PC-3 (cell line): ENCODE data around the gene DUSP19. TPM values are rescaled to one million over a fixed set of nuclear protein-coding genes. Genes with fewer than 3 reads are reported as not detected.

ENCODE experiments used
- ATAC-seq: fragments of 200-7000 bp; cut with Tn5 transposase; 2 replicates; pipeline ENCODE4 v1.9.1; 2020; ENCODE audit warnings: mild to moderate bottlenecking, moderate library complexity
- BruUV-seq: library from RNA; stranded (reverse); fragments of 400-500 nt; replicated peaks from 2 replicates; lab custom pipeline; 2021; lab: Mats Ljungman, UMichigan
- CTCF ChIA-PET: fragments of 300-600 bp; sonication (Branson Sonifier 250); formaldehyde crosslinking; loops from one replicate; lab custom pipeline; 2022; ENCODE audit warnings: antibody characterized with exemption; lab: Charles Lee
- POLR2A ChIA-PET: fragments of 300-600 bp; sonication (Branson Sonifier 250); formaldehyde crosslinking; loops from one replicate; lab custom pipeline; 2022; ENCODE audit warnings: antibody characterized with exemption; ENCODE audit not compliant: unreplicated experiment; lab: Charles Lee
- DNase-seq: peaks from one replicate; pipeline ENCODE4 v3.0.0-alpha.2; 2015
- H2AFZ ChIP-seq: fragments of 300-600 bp; sonication (generic); 2 replicates; pipeline ENCODE4 v1.6.0; 2016; ENCODE audit warnings: antibody characterized with exemption, low read length
- H3F3A ChIP-seq: fragments of 300-600 bp; sonication (generic); one replicate; pipeline ENCODE4 v1.6.0; 2017; ENCODE audit warnings: antibody characterized with exemption, low read length, control low read depth, mild to moderate bottlenecking; ENCODE audit not compliant: unreplicated experiment
- H3K27ac ChIP-seq: fragments of 300-600 bp; sonication (generic); 2 replicates; pipeline ENCODE4 v1.5.1; 2016; ENCODE audit warnings: mild to moderate bottlenecking, low read length
- H3K27me3 ChIP-seq: fragments of 300-600 bp; sonication (generic); 2 replicates; pipeline ENCODE4 v1.6.1; 2016; ENCODE audit warnings: low read length, mixed read lengths
- H3K36me3 ChIP-seq: fragments of 300-600 bp; sonication (generic); 2 replicates; pipeline ENCODE4 v1.6.1; 2016; ENCODE audit warnings: low read depth, mixed run types, low read length, mixed read lengths
- H3K4me1 ChIP-seq: fragments of 300-600 bp; sonication (generic); 2 replicates; pipeline ENCODE4 v1.5.1; 2016; ENCODE audit warnings: low read length; ENCODE audit not compliant: insufficient read depth
- H3K4me2 ChIP-seq: fragments of 300-600 bp; sonication (generic); 2 replicates; pipeline ENCODE4 v1.6.0; 2016; ENCODE audit warnings: low read length
- H3K4me3 ChIP-seq: fragments of 300-600 bp; sonication (generic); 2 replicates; pipeline ENCODE4 v1.5.1; 2016; ENCODE audit warnings: mild to moderate bottlenecking, low read length, mixed read lengths
- H3K79me2 ChIP-seq: fragments of 300-600 bp; sonication (generic); 2 replicates; pipeline ENCODE4 v1.6.1; 2017; ENCODE audit warnings: low read length, mixed read lengths
- H3K9ac ChIP-seq: fragments of 300-600 bp; sonication (generic); 2 replicates; pipeline ENCODE4 v1.6.0; 2016; ENCODE audit warnings: mild to moderate bottlenecking, low read length
- H3K9me2 ChIP-seq: fragments of 300-600 bp; sonication (generic); replicated peaks from 2 replicates; pipeline ENCODE4 v1.6.1; 2016; ENCODE audit warnings: mixed run types, low read length, mixed read lengths
- H3K9me3 ChIP-seq: fragments of 300-600 bp; sonication (generic); 2 replicates; pipeline ENCODE4 v1.6.1; 2016; ENCODE audit warnings: low read length, mixed read lengths
- H4K20me1 ChIP-seq: fragments of 300-600 bp; sonication (generic); 2 replicates; pipeline ENCODE4 v1.6.1; 2016; ENCODE audit warnings: low read length, mixed read lengths
- EZH2 ChIP-seq: fragments of 300-600 bp; sonication (generic); IDR thresholded peaks from one replicate; pipeline ENCODE4 v1.6.1; 2017; ENCODE audit warnings: antibody characterized with exemption, mild to moderate bottlenecking, low read length; ENCODE audit not compliant: unreplicated experiment
- EZH2phosphoT487 ChIP-seq: fragments of 300-600 bp; sonication (generic); IDR thresholded peaks from 2 replicates; pipeline ENCODE4 v1.6.1; 2018; ENCODE audit warnings: mild to moderate bottlenecking, antibody characterized with exemption, low read length, borderline replicate concordance
- intact Hi-C: fragments of 100-400 bp; cut with micrococcal nuclease; formaldehyde crosslinking; loops from 2 replicates; pipeline ENCODE4 v1.9.0; 2023
- total RNA-seq: library from RNA; depleted of rRNA; stranded (reverse); fragments of >200 nt; gene quantifications from 2 replicates; pipeline ENCODE4 v1.2.3, GENCODE V29; 2014
- TF ChIP-seq, protein P1 (sequence below): fragments of 300-600 bp; sonication (generic); conservative IDR thresholded peaks from 2 replicates; pipeline ENCODE4 v1.5.1; 2017; ENCODE audit warnings: antibody characterized with exemption, low read depth, mild to moderate bottlenecking, low read length

Gene DUSP19
- total RNA-seq, 1 experiment from 2014 or later: 0.51 TPM

DNA sequence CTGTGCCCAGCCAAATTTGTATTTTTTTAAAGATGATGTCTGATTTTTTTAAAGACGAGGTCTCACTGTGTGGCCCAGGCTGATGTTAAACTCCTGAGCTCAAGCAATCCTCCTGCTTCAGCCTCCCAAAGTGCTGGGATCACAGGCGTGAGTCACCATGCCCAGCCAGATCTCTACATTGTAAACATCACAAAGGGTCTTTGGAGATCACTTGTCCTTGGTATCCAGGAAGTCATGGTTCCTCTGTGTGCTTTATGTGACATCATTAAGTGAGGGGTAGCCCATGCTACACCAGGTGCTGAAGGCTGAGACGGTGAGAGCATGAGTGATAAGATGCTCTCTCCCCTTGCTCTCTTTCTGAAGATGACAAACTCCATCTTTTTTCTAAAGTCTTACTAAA is 38.7 kb downstream of the DUSP19 start:
- Histone ChIP-seq H3K27me3 (no peaks in the 10 kb centered on the region), H3K4me2 (no peak overlapping the region), H3K9me2 (no peaks in the 10 kb centered on the region), H3K27ac (no peak overlapping the region), H3K9ac (no peak overlapping the region), H3F3A (no peaks in the 10 kb centered on the region), H3K4me1 (no peaks in the 10 kb centered on the region), H3K36me3 (no peaks in the 10 kb centered on the region), H3K9me3 (no peaks in the 10 kb centered on the region), H3K79me2 (no peaks in the 10 kb centered on the region), H2AFZ (no peak overlapping the region), H3K4me3 (no peak overlapping the region), H4K20me1 (no peaks in the 10 kb centered on the region)
- intact Hi-C loops: no loop called here
- ATAC-seq (no peak), DNase-seq (no peak)
- ChIA-PET POLR2A (no interaction called here), CTCF (no interaction called here)
- TF ChIP-seq EZH2 (no peak), EZH2phosphoT487 (no peak)
- TF ChIP-seq, protein P1, sequence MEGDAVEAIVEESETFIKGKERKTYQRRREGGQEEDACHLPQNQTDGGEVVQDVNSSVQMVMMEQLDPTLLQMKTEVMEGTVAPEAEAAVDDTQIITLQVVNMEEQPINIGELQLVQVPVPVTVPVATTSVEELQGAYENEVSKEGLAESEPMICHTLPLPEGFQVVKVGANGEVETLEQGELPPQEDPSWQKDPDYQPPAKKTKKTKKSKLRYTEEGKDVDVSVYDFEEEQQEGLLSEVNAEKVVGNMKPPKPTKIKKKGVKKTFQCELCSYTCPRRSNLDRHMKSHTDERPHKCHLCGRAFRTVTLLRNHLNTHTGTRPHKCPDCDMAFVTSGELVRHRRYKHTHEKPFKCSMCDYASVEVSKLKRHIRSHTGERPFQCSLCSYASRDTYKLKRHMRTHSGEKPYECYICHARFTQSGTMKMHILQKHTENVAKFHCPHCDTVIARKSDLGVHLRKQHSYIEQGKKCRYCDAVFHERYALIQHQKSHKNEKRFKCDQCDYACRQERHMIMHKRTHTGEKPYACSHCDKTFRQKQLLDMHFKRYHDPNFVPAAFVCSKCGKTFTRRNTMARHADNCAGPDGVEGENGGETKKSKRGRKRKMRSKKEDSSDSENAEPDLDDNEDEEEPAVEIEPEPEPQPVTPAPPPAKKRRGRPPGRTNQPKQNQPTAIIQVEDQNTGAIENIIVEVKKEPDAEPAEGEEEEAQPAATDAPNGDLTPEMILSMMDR: no peak
- no TSS peak for BruUV-seq

DNA sequence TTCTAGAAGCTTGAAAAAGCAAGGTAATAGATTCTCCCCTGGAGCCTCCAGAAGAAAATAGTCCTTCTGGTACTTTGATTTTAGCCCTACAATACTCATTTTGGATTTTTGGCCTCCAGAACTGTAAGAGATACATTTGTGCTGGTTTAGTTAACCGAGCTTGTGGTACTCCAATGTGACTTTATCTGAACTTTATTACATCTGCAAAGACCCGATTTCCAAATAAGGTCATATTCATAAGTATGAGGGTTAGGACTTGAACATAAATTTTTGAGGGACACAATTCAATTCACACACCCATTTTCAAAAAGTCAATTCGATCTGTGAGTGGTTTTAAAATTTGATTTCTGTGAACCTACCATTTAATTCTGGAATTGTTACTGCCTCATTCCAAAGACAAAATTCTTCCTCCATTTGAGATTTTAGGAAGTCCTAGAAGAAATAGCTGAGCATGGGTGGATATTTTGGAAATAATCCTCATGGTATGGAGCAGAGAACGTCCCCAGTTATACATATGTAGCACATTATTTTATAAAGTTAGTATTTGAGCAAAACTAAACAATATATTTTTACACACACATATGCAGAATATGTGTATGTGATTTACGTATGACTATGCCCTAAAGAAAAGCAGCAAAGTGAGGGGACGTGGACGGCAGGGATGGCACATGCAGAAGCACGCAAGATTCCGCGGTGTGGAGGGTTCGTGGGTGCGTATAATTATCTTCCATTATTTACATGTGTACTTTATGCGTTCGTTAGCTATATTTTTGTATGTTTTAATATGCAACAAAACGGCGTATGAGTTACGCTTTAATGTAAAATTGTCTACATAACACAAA is 44.8 kb downstream of the DUSP19 start:
- TF ChIP-seq EZH2phosphoT487 (no peak), EZH2 (no peak)
- TF ChIP-seq, protein P1: no peak
- peaks cover 2% of the 10 kb centered on the region; the same call in 1 of the 2 replicates for H3K36me3 ChIP-seq
- POLR2A ChIA-PET: no interaction called here
- H3K4me3 ChIP-seq: peak overlapping the region; percentile 85
- peak; percentile 29 for ATAC-seq
- CTCF ChIA-PET: no interaction called here
- no peaks in the 10 kb centered on the region for H3K9me2 ChIP-seq
- peaks cover 15% of the 10 kb centered on the region for H3K4me1 ChIP-seq
- H3K79me2 ChIP-seq: peaks cover 40% of the 10 kb centered on the region
- peak overlapping the region; percentile 88 for H3K4me2 ChIP-seq
- no peaks in the 10 kb centered on the region for H3K9me3 ChIP-seq
- intact Hi-C loops: no loop called here
- H2AFZ ChIP-seq: peak overlapping the region; percentile 90
- peaks cover 19% of the 10 kb centered on the region for H4K20me1 ChIP-seq
- H3K27ac ChIP-seq: peak overlapping the region; percentile 92
- H3K9ac ChIP-seq: peak overlapping the region; percentile 94
- DNase-seq: no peak
- H3K27me3 ChIP-seq: no peaks in the 10 kb centered on the region
- no peaks in the 10 kb centered on the region for H3F3A ChIP-seq
- no TSS peak for BruUV-seq

DNA sequence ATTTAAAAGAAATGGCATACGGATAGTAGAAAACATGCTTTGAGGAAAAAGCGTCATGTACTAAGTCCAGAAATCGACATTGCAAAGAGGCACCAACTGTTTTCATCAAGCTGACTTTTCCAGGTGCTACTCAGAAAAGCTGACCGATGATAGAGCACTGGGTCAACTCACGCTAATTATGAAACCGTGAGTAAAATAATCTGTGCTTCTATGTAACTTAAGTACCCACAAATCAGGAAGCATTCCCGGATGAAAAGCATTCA is 45.3 kb downstream of the DUSP19 start:
- intact Hi-C loops: loop anchor here (1.0 to 2.0 kb wide), 3 partner anchors 30 to 85 kb away; partner anchors contain the start of genes DUSP19 and NCKAP1
- TF ChIP-seq EZH2 (no peak), EZH2phosphoT487 (no peak)
- TF ChIP-seq, protein P1: no peak
- H3K27ac ChIP-seq: peak overlapping the region; percentile 92
- no peaks in the 10 kb centered on the region for H3K9me2 ChIP-seq
- peaks cover 8% of the 10 kb centered on the region for H3K36me3 ChIP-seq
- no peak for DNase-seq
- ChIA-PET CTCF (no interaction called here), POLR2A (no interaction called here)
- peak overlapping the region; percentile 85 for H3K4me3 ChIP-seq
- H3K79me2 ChIP-seq: peaks cover 45% of the 10 kb centered on the region
- H3K4me2 ChIP-seq: peak overlapping the region; percentile 88
- no peaks in the 10 kb centered on the region for H3F3A ChIP-seq
- peak overlapping the region; percentile 90 for H2AFZ ChIP-seq
- peak overlapping the region; percentile 94 for H3K9ac ChIP-seq
- peak; percentile 14 for ATAC-seq
- H3K27me3 ChIP-seq: no peaks in the 10 kb centered on the region
- H3K9me3 ChIP-seq: no peaks in the 10 kb centered on the region
- peaks cover 15% of the 10 kb centered on the region for H3K4me1 ChIP-seq
- no TSS peak for BruUV-seq
- peaks cover 21% of the 10 kb centered on the region for H4K20me1 ChIP-seq
